GM18907 (cell line): ENCODE results near the gene CEP350.
"Not testable (repeated sequence)": the region's sequence is repeated elsewhere in the genome, so short reads cannot be mapped to it uniquely, and the experiment has no call there.

Source experiments
- ATAC-seq: cut with Tn5 transposase; IDR thresholded peaks from one replicate; pipeline ENCODE4 v1.9.1; 2021; ENCODE audit warnings: mild to moderate bottlenecking, moderate library complexity; ENCODE audit not compliant: unreplicated experiment

CEP350 gene

GRCh38 chr1:179938752-179939151 lies 15.9 kb upstream of the CEP350 start:
- ATAC-seq: no peak

- ATAC-seq: no peak
These were observed 14.7 kb upstream of the CEP350 start for GRCh38 chr1:179939941-179940340.

GRCh38 chr1:179941454-179941853 lies 13.2 kb upstream of the CEP350 start:
- ATAC-seq: no peak

GRCh38 chr1:179950651-179951050 lies 4.0 kb upstream of the CEP350 start:
- ATAC-seq: no peak

GRCh38 chr1:179951383-179952144 lies 3.0 kb upstream of the CEP350 start:
- ATAC-seq: no peak

GRCh38 chr1:179952186-179952585 lies 2.4 kb upstream of the CEP350 start:
- ATAC-seq: no peak

GRCh38 chr1:179953974-179954492 lies 577 bp upstream of the CEP350 start:
- ATAC-seq: peak; percentile 19

- no peak for ATAC-seq
These were observed 674 bp downstream of the CEP350 start for GRCh38 chr1:179955287-179955680.

- ATAC-seq: no peak
These were observed 1.1 kb downstream of the CEP350 start for GRCh38 chr1:179955731-179956130.

- no peak for ATAC-seq
These were observed 3.7 kb downstream of the CEP350 start for GRCh38 chr1:179958359-179958758.

- not testable (repeated sequence) for ATAC-seq
These were observed 7.6 kb downstream of the CEP350 start for GRCh38 chr1:179962168-179962567.

- ATAC-seq: no peak
These were observed 11.9 kb downstream of the CEP350 start for GRCh38 chr1:179966551-179966950.

GRCh38 chr1:179968284-179968993 lies 13.8 kb downstream of the CEP350 start:
- ATAC-seq: no peak

- no peak for ATAC-seq
These were observed 14.6 kb downstream of the CEP350 start for GRCh38 chr1:179968994-179969919.

- ATAC-seq: no peak
These were observed 15.4 kb downstream of the CEP350 start for GRCh38 chr1:179969962-179970361.

GRCh38 chr1:179971563-179972496 lies 17.2 kb downstream of the CEP350 start:
- ATAC-seq: no peak

GRCh38 chr1:179973198-179974110 lies 18.8 kb downstream of the CEP350 start:
- ATAC-seq: no peak

GRCh38 chr1:179976970-179977651 lies 22.5 kb downstream of the CEP350 start:
- no peak for ATAC-seq
